ENCODE data around the gene TEP1. TPM values are rescaled to one million over a fixed set of nuclear protein-coding genes. Genes with fewer than 3 reads are reported as not detected.

TEP1 gene
- total RNA-seq, 1 donor from 2014 or later: 28.5 TPM

GRCh38 chr14:20382526-20382925 is 30.8 kb downstream of the TEP1 start:
- no peak overlapping the region for H3K4me3 Mint-ChIP-seq (ENCODE audit: low read depth)
- TF ChIP-seq CTCF (IDR thresholded peaks at IDR 0.05; ENCODE audit: unreplicated experiment): no peak
- H3K4me1 Mint-ChIP-seq (ENCODE audit: low read depth): peaks cover 12% of the 10 kb centered on the region
- H3K9me3 Mint-ChIP-seq (ENCODE audit: low read depth): no peaks in the 10 kb centered on the region
- peaks cover 18% of the 10 kb centered on the region for H3K36me3 Mint-ChIP-seq (ENCODE audit: insufficient read depth)
- no peaks in the 10 kb centered on the region for H3K27me3 Mint-ChIP-seq
- no peak for DNase-seq (ENCODE audit: low spot score, unreplicated experiment)
- H3K27ac Mint-ChIP-seq: no peak overlapping the region

DNA sequence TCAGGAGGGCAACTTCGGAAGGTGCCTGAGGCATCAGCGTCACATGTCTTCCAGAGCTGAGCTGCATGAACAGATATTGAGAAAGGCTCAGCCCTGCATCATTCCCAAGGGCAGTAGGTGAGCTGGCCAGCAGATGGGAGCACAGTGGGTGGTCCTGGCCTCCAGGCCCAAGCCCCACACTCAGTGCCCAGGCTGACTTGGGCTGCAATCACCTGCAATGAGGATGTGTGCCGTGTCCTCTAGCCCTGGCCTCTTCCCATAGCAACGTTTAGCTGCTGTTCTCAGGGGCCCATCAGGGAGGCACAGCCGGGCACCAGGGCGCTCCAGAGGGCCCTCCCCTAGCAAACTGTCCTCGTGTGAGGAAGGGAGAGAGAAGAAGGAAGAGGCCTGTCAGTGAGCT is 32.0 kb downstream of the TEP1 start:
- H3K27me3 Mint-ChIP-seq: no peaks in the 10 kb centered on the region
- DNase-seq (ENCODE audit: low spot score, unreplicated experiment): no peak
- H3K36me3 Mint-ChIP-seq (ENCODE audit: insufficient read depth): peaks cover 24% of the 10 kb centered on the region
- no peak for TF ChIP-seq CTCF (IDR thresholded peaks at IDR 0.05; ENCODE audit: unreplicated experiment)
- no peak overlapping the region for H3K27ac Mint-ChIP-seq
- no peaks in the 10 kb centered on the region for H3K9me3 Mint-ChIP-seq (ENCODE audit: low read depth)
- peaks cover 15% of the 10 kb centered on the region for H3K4me1 Mint-ChIP-seq (ENCODE audit: low read depth)
- H3K4me3 Mint-ChIP-seq (ENCODE audit: low read depth): no peak overlapping the region

DNA sequence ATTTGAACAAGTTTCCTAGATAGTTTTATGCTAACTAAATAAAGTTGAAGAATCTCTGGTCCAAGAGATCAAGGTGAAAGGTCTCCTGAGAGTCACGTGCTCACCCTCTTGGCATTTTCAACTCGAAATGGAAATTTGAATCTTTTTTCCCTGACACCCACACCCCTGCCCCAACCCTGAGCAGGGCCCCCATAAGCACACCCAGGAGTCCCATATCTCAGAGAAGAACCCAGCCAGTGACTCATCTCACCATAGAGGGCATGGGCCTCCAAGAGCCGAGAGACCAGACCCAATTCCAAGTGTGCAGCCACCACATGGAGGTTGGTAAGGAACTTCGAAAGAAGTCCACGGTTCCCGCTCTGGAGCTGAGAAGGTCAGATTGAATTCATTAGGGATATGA is 32.6 kb downstream of the TEP1 start:
- no peaks in the 10 kb centered on the region for H3K9me3 Mint-ChIP-seq (ENCODE audit: low read depth)
- peaks cover 24% of the 10 kb centered on the region for H3K36me3 Mint-ChIP-seq (ENCODE audit: insufficient read depth)
- peak overlapping the region; percentile 76 for H3K27ac Mint-ChIP-seq
- H3K4me3 Mint-ChIP-seq (ENCODE audit: low read depth): no peak overlapping the region
- peaks cover 19% of the 10 kb centered on the region for H3K4me1 Mint-ChIP-seq (ENCODE audit: low read depth)
- H3K27me3 Mint-ChIP-seq: no peaks in the 10 kb centered on the region
- TF ChIP-seq CTCF (IDR thresholded peaks at IDR 0.05; ENCODE audit: unreplicated experiment): no peak
- DNase-seq (ENCODE audit: low spot score, unreplicated experiment): no peak

DNA sequence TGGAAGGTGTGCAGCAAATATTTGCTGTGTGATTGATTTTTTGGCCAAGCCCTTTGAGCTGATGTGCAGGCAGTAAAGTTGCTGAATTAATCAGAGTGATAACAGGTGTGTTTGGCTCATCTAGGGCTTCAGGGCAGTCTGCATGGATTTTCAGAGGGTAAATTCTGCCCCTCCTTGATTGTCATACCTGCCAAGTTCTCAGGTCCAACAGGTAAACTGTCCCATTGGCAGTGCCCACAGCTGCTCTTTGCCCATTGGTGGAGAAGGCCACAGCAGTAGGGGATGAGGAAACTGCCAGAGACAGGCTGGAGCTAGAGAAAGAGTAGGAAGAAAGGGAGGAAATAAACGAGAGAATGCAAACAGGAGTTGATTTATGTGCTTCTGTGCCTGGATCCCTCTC is 33.6 kb downstream of the TEP1 start:
- Mint-ChIP-seq H3K27ac (peak overlapping the region; percentile 75), H3K4me1 (ENCODE audit: low read depth) (peaks cover 20% of the 10 kb centered on the region), H3K4me3 (ENCODE audit: low read depth) (no peak overlapping the region), H3K36me3 (ENCODE audit: insufficient read depth) (peaks cover 24% of the 10 kb centered on the region), H3K27me3 (no peaks in the 10 kb centered on the region), H3K9me3 (ENCODE audit: low read depth) (no peaks in the 10 kb centered on the region)
- DNase-seq (ENCODE audit: low spot score, unreplicated experiment): no peak
- no peak for TF ChIP-seq CTCF (IDR thresholded peaks at IDR 0.05; ENCODE audit: unreplicated experiment)

GRCh38 chr14:20377171-20377570 is 36.1 kb downstream of the TEP1 start:
- H3K36me3 Mint-ChIP-seq (ENCODE audit: insufficient read depth): peaks cover 28% of the 10 kb centered on the region
- TF ChIP-seq CTCF (IDR thresholded peaks at IDR 0.05; ENCODE audit: unreplicated experiment): no peak
- no peak overlapping the region for H3K27ac Mint-ChIP-seq
- peaks cover 20% of the 10 kb centered on the region for H3K4me1 Mint-ChIP-seq (ENCODE audit: low read depth)
- no peak for DNase-seq (ENCODE audit: low spot score, unreplicated experiment)
- no peak overlapping the region for H3K4me3 Mint-ChIP-seq (ENCODE audit: low read depth)
- no peaks in the 10 kb centered on the region for H3K27me3 Mint-ChIP-seq
- H3K9me3 Mint-ChIP-seq (ENCODE audit: low read depth): no peaks in the 10 kb centered on the region
